Measurements from ENCODE around the gene PRKAR2A. TPM values are rescaled to one million over a fixed set of nuclear protein-coding genes. Genes with fewer than 3 reads are reported as not detected.

Gene PRKAR2A
- total RNA-seq, 3 donors from 2014 or later (not counting 1 experiment from before 2014, with no cell fraction given) = 40.5 to 43.5 (median 42.7) TPM

DNA sequence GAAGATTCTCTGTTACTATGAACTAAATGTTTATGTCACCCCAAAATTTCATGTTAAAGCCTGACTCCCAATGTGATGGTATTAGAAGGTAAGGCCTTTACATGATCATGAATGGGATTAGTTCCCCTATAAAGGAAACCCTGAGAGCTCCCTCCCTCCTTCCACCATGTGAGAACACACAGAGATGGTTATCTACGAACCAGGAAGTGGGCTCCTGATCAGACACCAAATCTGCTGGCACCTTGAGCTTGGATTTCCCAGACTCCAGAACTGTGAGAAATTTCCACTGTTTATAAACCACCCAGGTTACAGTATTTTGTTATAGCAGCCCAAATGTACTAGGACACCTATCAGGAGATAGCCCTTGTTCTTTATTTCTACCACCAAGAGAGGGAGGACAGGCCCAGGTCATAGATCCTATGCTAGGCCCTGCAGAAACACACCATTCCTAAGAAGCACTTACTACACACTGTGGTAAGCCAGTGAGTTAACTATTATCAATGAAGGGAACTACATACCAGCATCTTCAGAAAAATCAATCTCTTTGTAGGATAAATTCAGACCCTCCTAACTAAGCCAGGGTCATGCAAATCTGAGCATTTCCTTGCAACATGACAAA, 59.0 kb downstream of the PRKAR2A start:
- H3K36me3 ChIP-seq (ENCODE audit: control insufficient read depth, insufficient read depth, low read length) = peaks cover 18% of the 10 kb centered on the region
- H3K27ac ChIP-seq (ENCODE audit: low read length) = peak overlapping the region; percentile 13
- Mint-ChIP-seq H3K4me1 (peaks cover 19% of the 10 kb centered on the region in 2 donors), H3K9me3 (no peaks in the 10 kb centered on the region), H3K27ac (peak overlapping the region; percentile 65 to 79), H3K36me3 (no peaks in the 10 kb centered on the region), H3K27me3 (ENCODE audit: low read depth in 2 of 2) (no peaks in the 10 kb centered on the region), H3K4me3 (peak overlapping the region; percentile 13)
- H3K4me1 ChIP-seq (ENCODE audit: control insufficient read depth, insufficient read depth, low read length) = peaks cover 7% of the 10 kb centered on the region
- peak in 1 of 2 donors; percentile 50 for DNase-seq
- intact Hi-C loops (cut with micrococcal nuclease) = no loop called here
- H3K9me3 ChIP-seq (ENCODE audit: control insufficient read depth, insufficient read depth, low read length) = no peaks in the 10 kb centered on the region
- no peak overlapping the region for H3K4me3 ChIP-seq (ENCODE audit: low read length)
- H3K27me3 ChIP-seq (ENCODE audit: control insufficient read depth, insufficient read depth, low read length) = no peaks in the 10 kb centered on the region
- TF ChIP-seq, protein P1, sequence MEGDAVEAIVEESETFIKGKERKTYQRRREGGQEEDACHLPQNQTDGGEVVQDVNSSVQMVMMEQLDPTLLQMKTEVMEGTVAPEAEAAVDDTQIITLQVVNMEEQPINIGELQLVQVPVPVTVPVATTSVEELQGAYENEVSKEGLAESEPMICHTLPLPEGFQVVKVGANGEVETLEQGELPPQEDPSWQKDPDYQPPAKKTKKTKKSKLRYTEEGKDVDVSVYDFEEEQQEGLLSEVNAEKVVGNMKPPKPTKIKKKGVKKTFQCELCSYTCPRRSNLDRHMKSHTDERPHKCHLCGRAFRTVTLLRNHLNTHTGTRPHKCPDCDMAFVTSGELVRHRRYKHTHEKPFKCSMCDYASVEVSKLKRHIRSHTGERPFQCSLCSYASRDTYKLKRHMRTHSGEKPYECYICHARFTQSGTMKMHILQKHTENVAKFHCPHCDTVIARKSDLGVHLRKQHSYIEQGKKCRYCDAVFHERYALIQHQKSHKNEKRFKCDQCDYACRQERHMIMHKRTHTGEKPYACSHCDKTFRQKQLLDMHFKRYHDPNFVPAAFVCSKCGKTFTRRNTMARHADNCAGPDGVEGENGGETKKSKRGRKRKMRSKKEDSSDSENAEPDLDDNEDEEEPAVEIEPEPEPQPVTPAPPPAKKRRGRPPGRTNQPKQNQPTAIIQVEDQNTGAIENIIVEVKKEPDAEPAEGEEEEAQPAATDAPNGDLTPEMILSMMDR (IDR thresholded peaks at IDR 0.05) = no peak
- peak in 2 of 3 donors; percentile 31 to 45 for ATAC-seq
- WGBS (ENCODE audit: insufficient coverage) = 45% methylated on average over 1 of the region's 1 CpG

DNA sequence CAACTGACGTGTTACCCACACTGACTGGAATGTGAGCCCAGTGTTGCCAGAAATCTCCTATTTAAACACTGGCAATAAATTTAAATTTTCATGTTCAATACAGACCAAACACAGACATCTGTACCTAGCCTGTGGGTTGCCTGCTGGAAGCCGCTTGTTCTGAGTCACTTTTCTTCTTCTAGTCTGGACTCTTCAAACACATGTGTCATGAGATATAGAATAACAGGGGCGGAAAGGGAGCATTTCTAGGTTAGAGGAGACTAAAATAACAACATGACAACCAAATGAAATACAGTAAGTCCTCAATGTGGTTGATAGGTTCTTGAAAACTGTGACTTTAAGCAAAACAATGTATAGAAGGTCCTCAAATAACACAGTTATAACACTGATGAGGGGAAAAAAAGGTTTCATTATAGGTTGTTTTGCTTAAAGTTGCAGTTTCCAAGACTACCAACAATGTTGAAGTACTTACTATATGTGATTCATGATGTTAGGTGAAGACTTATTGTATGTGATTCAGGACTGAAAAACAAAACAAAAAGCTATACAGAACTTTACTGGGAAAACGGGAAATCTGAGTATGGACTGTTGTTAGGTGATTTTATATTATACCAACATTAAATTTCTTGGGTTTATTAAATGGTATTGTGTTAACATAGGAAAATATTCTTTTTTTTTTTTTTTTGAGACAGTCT, 63.1 kb downstream of the PRKAR2A start:
- Histone ChIP-seq H3K27me3 (ENCODE audit: control insufficient read depth, insufficient read depth, low read length) (no peaks in the 10 kb centered on the region), H3K4me3 (ENCODE audit: low read length) (no peak overlapping the region), H3K9me3 (ENCODE audit: control insufficient read depth, insufficient read depth, low read length) (no peaks in the 10 kb centered on the region), H3K4me1 (ENCODE audit: control insufficient read depth, insufficient read depth, low read length) (peaks cover 7% of the 10 kb centered on the region), H3K27ac (ENCODE audit: low read length) (no peak overlapping the region), H3K36me3 (ENCODE audit: control insufficient read depth, insufficient read depth, low read length) (peaks cover 12% of the 10 kb centered on the region)
- intact Hi-C loops (cut with micrococcal nuclease) = no loop called here
- no peak for DNase-seq
- 96% methylated on average over 2 of the region's 4 CpGs for WGBS (ENCODE audit: insufficient coverage)
- no peak for ATAC-seq
- Mint-ChIP-seq H3K4me1 (peaks cover 12% of the 10 kb centered on the region in 2 donors), H3K36me3 (peaks cover 7% of the 10 kb centered on the region), H3K27ac (peak overlapping the region in 1 of 2 donors; percentile 37), H3K9me3 (no peaks in the 10 kb centered on the region), H3K27me3 (ENCODE audit: low read depth in 2 of 2) (no peaks in the 10 kb centered on the region), H3K4me3 (no peak overlapping the region)
- TF ChIP-seq, protein P1 (IDR thresholded peaks at IDR 0.05) = no peak

DNA sequence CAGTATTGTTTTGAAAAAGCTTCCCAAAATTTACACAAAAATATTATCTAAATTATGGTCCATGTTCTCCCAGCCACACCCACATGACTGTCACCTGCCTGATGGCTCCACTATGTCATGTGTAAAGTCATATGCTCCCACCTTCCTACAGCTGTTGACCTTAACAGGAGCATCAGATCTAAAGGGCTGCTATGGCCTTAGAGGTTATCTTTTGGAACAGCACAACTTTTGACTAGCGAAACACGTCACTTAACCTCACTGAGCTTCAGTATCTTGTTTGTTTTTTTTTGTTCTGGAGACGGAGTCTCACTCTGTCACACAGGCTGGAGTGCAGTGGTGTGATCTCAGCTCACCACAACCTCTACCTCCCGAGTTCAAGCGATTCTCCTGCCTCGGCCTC, 64.4 kb downstream of the PRKAR2A start:
- peaks cover 12% of the 10 kb centered on the region for H3K36me3 ChIP-seq (ENCODE audit: control insufficient read depth, insufficient read depth, low read length)
- H3K27ac ChIP-seq (ENCODE audit: low read length) = no peak overlapping the region
- peaks cover 2% of the 10 kb centered on the region for H3K4me1 ChIP-seq (ENCODE audit: control insufficient read depth, insufficient read depth, low read length)
- Mint-ChIP-seq H3K9me3 (no peaks in the 10 kb centered on the region), H3K36me3 (peaks cover 7% of the 10 kb centered on the region), H3K27me3 (ENCODE audit: low read depth in 2 of 2) (no peaks in the 10 kb centered on the region), H3K4me3 (no peak overlapping the region), H3K27ac (peak overlapping the region in 1 of 2 donors; percentile 56), H3K4me1 (peaks cover 2 to 3% of the 10 kb centered on the region in 2 donors)
- intact Hi-C loops (cut with micrococcal nuclease) = no loop called here
- 98% methylated on average over 5 of the region's 6 CpGs for WGBS (ENCODE audit: insufficient coverage)
- H3K4me3 ChIP-seq (ENCODE audit: low read length) = no peak overlapping the region
- TF ChIP-seq, protein P1 (IDR thresholded peaks at IDR 0.05) = no peak
- no peak for ATAC-seq
- H3K27me3 ChIP-seq (ENCODE audit: control insufficient read depth, insufficient read depth, low read length) = no peaks in the 10 kb centered on the region
- no peaks in the 10 kb centered on the region for H3K9me3 ChIP-seq (ENCODE audit: control insufficient read depth, insufficient read depth, low read length)
- DNase-seq = no peak

Measured in natural killer cell (primary cell).